ENCODE data around the gene RSRC2.
A peak's percentile ranks its signal among the peaks of the same experiment; 100 is the strongest.
"Not testable (repeated sequence)": the region's sequence is repeated elsewhere in the genome, so short reads cannot be mapped to it uniquely, and the experiment has no call there.

Gene RSRC2, protein sequence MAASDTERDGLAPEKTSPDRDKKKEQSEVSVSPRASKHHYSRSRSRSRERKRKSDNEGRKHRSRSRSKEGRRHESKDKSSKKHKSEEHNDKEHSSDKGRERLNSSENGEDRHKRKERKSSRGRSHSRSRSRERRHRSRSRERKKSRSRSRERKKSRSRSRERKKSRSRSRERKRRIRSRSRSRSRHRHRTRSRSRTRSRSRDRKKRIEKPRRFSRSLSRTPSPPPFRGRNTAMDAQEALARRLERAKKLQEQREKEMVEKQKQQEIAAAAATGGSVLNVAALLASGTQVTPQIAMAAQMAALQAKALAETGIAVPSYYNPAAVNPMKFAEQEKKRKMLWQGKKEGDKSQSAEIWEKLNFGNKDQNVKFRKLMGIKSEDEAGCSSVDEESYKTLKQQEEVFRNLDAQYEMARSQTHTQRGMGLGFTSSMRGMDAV
- total RNA-seq, result 490 to 573 (median 516) reads per million in 4 donors

- peak; percentile 94 to 99 (median 98) for DNase-seq
These were observed at the start of gene RSRC2, which contains the start of gene KNTC1 for GRCh38 chr12:122526683-122527477. Gene RSRC2 (minus strand): TSS chr12:122526936. CDS start chr12:122526853, 83 bp downstream. Gene KNTC1 (plus strand): TSS chr12:122527249. CDS start chr12:122530064, 2,815 bp downstream.

DNA sequence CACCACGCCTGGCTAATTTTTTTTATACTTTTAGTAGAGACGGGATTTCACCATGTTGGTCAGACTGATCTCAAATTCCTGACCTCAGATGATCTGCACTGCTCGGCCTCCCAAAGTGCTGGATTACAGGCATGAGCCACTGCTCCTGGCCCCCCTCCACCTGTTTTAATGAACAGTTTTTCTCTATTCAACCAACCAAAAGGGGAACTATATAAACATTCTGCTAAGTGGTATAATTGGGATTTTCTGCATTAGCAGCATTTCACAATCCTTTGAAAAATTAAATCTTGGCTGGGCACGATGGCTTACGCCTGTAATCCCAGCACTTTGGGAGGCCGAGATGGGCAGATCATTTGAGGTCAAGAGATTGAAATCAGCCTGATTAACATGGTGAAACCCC lies 45.1 kb upstream of the RSRC2 start:
- no peak for DNase-seq

- DNase-seq, result not testable (repeated sequence)
These were observed 43.3 kb upstream of the RSRC2 start for GRCh38 chr12:122570006-122570405.

DNA sequence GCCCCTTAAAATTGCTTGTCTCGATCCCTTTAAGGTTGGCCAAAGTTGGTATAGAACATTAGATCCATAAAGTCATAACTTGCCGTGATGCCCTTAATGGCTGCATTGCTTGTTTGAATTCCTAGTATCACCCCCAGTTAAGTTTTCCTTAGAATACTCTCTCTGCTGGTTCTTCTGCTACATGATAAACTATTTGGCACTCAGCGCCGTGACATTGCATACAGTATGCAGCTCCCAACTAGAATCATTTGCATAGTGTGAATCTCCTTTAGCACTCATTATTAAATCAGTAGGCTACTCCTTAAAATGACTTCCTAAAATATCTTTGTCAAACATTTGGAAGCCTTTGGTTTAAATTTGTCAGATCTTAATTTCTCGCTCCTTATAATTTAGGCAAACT lies 42.6 kb upstream of the RSRC2 start:
- no peak for DNase-seq

- DNase-seq, result not testable (repeated sequence)
These were observed 40.1 kb upstream of the RSRC2 start for GRCh38 chr12:122566816-122567215.

DNA sequence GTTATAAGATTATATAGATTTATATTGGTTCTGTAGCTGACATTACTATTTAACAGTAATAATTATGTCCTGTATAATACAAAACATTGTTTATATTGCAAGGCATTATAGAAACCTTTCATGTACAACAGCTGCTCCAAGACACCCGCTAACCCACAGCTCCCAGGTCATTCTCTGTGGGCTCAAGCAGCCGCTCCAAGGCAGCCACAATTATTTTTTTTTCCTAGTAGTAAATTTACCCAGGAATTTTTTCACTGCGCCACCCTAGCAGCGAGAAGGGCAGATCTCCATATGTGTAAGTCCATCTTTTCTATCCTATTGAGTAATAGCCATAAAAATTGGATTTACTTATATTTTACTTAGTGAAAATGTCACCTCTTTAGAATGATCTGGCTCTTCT lies 36.6 kb upstream of the RSRC2 start:
- DNase-seq, result no peak

GRCh38 chr12:122560138-122560537 lies 33.4 kb upstream of the RSRC2 start:
- no peak for DNase-seq

- no peak for DNase-seq
These were observed 32.3 kb upstream of the RSRC2 start for GRCh38 chr12:122558745-122559641.

- DNase-seq, result no peak
These were observed 20.6 kb upstream of the RSRC2 start for GRCh38 chr12:122547330-122547729.

DNA sequence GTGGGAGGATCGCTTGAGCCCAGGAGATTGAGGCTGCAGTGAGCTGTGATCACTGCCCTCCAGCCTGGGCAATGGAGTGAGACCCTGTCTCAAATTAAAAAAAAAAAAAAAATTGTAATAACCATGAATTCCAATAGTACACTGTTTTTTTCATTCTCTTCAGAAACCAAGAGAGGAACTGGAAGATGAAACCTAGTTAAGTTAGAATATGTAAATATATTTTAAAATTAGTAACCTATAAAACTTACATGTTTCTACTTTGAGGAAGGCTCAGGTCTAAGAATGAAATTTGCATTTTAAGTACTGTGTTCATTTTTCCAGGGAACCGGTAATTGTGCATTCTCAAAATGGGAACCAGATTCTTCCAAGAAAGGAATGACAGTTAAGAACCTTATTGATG lies 19.1 kb upstream of the RSRC2 start:
- DNase-seq, result no peak

- DNase-seq, result no peak
These were observed 17.8 kb upstream of the RSRC2 start for GRCh38 chr12:122544537-122544936.

- no peak for DNase-seq
These were observed 11.8 kb upstream of the RSRC2 start for GRCh38 chr12:122538496-122538895.

DNA sequence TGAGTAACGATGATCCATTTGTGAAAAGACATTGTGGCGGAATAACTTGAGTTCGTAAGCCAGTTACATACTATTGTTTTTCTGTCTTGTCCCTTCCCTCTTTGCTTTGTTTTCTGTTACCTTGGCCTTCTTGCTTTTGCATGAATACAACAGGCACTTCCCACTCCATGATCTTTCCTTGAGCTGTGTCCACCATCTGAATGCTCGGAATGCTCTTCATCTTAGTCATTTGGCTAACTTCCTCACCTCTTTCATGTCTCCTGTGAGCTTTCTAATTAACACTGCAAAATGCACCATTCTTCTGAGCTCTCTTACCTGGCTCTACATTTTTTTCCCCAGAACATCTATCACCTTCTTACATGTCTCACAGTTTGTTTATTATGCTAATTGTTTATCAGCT lies 10.3 kb upstream of the RSRC2 start:
- no peak for DNase-seq

DNA sequence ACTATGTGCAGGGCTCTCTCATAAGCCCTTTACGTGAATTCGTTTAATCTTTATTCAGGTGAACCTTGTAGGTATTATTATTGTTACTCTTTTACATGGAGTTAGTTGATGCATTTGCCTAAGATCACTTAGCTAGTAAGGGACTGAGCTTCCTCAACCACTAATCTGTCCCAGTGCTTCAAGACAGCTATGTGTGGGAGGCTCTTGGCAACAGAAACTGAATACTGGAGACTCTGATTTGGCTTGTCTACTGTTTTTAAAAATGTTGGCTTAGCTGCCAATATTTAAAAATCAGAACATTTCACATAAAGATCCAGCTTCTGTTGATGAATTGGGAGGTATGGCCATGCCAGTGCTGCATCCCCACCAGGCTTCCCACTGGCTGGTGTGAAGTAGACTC lies 7.1 kb upstream of the RSRC2 start:
- DNase-seq, result no peak

DNA sequence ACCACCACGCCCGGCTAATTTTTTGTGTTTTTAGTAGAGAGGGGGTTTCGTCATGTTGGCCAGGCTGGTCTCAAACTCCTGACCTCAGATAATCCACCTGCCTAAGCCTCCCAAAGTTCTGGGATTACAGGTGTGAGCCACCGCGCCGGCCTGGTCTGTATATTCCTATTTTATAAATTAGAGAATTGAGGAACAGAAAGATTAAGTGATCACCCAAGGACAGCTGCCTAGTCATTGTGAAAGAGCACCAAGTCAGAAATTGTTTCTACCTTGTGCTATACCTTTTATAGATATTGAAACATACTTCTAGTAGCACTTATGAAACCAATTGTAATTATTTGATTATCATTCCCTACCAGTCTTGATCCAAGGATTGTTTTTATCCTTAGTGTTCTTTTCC lies 2.3 kb upstream of the RSRC2 start:
- no peak for DNase-seq

GRCh38 chr12:122528582-122528981 lies 1.8 kb upstream of the RSRC2 start:
- DNase-seq, result no peak

DNA sequence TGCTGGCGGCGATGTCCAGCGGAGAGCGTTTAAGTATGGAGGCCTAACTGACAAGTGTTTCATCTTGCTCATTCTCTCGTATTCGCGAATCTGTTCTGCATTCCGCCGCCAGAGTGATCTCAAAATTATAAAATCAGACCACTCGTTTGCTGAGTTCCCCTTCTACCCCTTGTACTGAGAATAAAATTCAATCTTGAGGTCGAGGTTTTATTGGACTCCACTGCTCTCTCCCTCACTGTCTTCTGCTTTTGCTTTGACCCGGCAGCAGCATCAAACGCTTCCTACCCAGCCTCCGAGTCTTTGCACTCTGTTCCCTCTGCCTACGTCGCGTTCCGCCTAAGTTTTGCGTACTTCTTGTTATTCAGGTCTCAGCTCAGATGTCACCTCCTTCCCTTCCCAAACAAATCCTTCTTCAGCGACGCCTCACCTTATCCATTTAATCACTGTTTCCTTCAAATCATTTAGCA lies 775 bp upstream of the RSRC2 start:
- peak in 3 of 5 donors; percentile 10 to 64 (median 34) for DNase-seq

GRCh38 chr12:122523846-122524718 lies 2.7 kb downstream of the RSRC2 start:
- no peak for DNase-seq

DNA sequence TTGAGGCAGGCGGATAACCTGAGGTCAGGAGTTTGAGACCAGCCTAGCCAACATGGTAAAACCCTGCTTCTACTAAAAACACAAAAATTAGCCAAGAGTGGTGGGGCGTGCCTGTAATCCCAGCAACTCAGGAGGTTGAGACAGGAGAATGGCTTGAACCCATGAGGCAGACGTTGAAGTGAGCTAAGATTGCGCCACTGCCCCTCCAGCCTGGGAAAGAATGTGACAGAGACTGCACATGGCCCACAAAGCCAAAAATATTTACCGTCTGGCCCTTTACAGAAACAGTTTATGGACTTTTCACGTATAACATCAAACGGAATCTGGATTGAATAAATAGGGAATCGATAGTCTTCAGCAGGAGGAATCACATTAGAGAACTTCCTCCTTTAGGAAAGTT lies 3.5 kb downstream of the RSRC2 start:
- DNase-seq, result no peak

DNA sequence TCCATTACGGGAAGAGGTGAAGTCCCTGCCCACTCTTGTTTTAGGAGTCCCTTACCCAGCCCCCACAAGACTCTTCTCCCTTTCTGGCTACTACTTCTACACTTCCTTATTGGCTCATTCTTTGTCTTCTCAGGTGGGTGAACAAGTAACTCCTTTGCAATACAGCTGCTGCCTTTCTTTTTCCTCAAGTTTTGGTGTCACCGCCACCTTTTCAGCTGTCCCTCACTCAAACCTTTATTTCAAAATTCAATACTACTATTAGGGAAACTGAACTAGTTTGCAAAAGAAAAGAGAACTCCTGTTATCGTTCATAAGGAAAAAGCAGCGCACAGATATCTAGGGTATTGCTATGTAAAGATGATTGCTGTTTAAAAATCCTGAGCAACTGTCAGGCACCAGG lies 6.1 kb downstream of the RSRC2 start:
- no peak for DNase-seq

GRCh38 chr12:122519418-122519817 lies 7.3 kb downstream of the RSRC2 start:
- no peak for DNase-seq

DNA sequence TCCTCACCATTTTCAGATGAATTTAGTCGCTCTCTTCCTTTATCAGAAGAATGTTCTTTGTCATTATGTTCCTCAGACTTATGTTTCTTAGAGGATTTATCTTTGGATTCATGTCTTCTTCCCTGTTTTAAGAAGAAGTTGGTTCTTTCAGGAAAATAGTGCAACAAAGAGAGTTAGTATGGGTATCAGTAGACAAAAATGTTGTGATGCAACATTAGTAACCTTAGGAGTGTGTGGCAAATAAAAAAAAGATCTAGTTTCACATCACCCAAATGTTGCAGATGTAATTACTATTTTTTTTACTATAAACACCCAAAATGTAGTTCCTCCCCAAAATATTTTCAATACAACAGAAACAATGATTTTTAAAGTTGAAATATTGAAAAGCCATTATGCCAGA lies 7.8 kb downstream of the RSRC2 start:
- no peak for DNase-seq

Measured in T-helper 1 cell (primary cell).